ENCODE results near the gene PRELP.

PRELP gene

DNA sequence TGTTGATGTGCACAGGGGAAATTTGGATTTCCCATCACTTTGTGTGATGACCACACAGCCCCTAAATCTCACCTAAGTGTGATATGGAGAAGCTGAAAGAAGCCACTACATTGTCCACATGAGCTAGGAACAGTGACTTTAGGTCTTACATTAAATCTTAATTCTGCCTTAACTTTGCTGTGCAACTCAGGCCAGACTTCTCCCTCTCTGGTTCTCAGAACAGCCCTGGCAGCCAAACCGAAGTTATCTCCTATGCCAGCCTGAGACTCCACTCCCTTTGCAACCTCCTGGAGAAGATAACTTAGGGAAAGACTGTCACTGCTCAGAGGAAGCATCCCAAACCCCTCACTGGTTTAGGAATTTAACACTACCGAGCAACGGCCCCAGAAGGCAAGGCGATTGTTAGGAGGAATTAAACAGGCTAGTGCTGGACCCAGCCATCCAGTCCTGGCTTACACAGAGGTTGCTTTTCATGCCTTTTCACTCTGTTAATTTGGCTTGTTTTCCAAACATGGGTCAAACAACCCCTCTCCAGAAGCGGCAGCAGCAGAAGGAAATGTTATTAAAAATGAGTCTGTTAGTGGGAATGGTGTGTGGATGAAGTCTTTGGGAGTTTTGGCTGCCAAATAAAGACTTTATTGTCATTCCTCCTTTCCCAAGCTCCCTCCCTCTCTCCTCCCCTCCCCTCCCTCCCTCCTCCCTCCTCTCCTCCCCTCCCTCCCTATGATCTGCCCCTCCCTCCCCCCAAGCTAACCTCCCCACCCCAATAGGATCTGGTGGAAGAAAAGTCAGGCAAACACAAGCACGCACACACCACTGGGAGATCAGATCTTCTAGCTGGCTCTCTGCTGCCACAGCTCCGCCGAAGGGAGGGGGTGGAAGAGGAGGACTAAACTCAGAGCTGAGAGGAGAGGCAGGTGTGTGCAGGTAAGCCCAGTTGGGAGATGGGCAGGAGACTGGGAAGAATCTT lies at the start of gene PRELP:
PRELP (plus strand) TSS at position 795 of the 970 bp plus-strand sequence. CDS start 7,379 bp downstream, outside the sequence.
- TF ChIP-seq SUZ12 (IDR thresholded peaks at IDR 0.05), result no peak
- no peak for TF ChIP-seq HDGF (IDR thresholded peaks at IDR 0.05; ENCODE audit: borderline replicate concordance)
- no peak for TF ChIP-seq LEF1 (IDR thresholded peaks at IDR 0.05; ENCODE audit: borderline replicate concordance)
- TF ChIP-seq BHLHE40 (IDR thresholded peaks at IDR 0.05; ENCODE audit: borderline replicate concordance), result no peak
- no peak for TF ChIP-seq TARDBP (IDR thresholded peaks at IDR 0.05)
- TF ChIP-seq FOXA1 (IDR thresholded peaks at IDR 0.05), result no peak
- no peak for TF ChIP-seq FOXK2 (IDR thresholded peaks at IDR 0.05)
- no peak for TF ChIP-seq FOXM1 (IDR thresholded peaks at IDR 0.05; ENCODE audit: borderline replicate concordance)
- no peak for TF ChIP-seq ZNF384 (IDR thresholded peaks at IDR 0.05)
- TF ChIP-seq, protein P1, sequence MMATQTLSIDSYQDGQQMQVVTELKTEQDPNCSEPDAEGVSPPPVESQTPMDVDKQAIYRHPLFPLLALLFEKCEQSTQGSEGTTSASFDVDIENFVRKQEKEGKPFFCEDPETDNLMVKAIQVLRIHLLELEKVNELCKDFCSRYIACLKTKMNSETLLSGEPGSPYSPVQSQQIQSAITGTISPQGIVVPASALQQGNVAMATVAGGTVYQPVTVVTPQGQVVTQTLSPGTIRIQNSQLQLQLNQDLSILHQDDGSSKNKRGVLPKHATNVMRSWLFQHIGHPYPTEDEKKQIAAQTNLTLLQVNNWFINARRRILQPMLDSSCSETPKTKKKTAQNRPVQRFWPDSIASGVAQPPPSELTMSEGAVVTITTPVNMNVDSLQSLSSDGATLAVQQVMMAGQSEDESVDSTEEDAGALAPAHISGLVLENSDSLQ (IDR thresholded peaks at IDR 0.05), result no peak
- no peak for TF ChIP-seq L3MBTL2 (conservative IDR thresholded peaks at IDR 0.05)
- TF ChIP-seq ELF4 (IDR thresholded peaks at IDR 0.05), result no peak
- no peak for TF ChIP-seq CTBP1 (IDR thresholded peaks at IDR 0.05; ENCODE audit: borderline replicate concordance)
- no peak for TF ChIP-seq ARNT (IDR thresholded peaks at IDR 0.05)
- TF ChIP-seq NFRKB (IDR thresholded peaks at IDR 0.05), result no peak
- no peak for TF ChIP-seq SP1 (IDR thresholded peaks at IDR 0.05)
- DNase-seq (ENCODE audit: extremely low spot score), result no peak
- POLR2A ChIA-PET, result interaction anchor here (2.7 kb wide), 1 partner anchor 12 kb away, joined by 8 read pairs; no protein-coding TSS in a partner anchor
- CTCF ChIA-PET, result interaction anchor here (0.7 kb wide), 1 partner anchor 135 kb away, joined by 5 read pairs; no protein-coding TSS in a partner anchor

DNA sequence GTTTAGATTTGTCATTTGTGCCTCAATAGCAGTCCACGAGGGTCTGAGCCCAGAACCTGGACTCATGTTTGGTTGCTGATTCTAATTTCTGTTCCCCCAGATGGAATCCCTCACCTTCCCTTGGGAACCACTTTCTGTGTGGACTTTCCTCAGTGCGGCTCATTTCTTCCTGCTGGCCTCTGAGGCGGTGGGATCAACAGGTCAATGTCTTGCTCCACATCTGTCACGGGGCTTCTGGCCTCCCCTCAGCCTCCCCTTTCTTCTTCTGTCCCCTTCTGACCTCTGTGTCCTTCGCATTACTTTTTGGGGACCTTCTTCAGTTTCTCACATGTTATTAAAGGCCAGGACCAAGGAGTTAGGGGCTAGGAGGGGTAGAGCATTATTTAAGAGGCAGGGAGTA lies 49.2 kb upstream of the PRELP start:
- ChIA-PET POLR2A (no interaction called here), CTCF (no interaction called here)
- TF ChIP-seq, protein P1 (IDR thresholded peaks at IDR 0.05), result no peak
- no peak for TF ChIP-seq BHLHE40 (IDR thresholded peaks at IDR 0.05; ENCODE audit: borderline replicate concordance)
- no peak for TF ChIP-seq LEF1 (IDR thresholded peaks at IDR 0.05; ENCODE audit: borderline replicate concordance)
- no peak for TF ChIP-seq ARNT (IDR thresholded peaks at IDR 0.05)
- no peak for TF ChIP-seq NFRKB (IDR thresholded peaks at IDR 0.05)
- TF ChIP-seq FOXM1 (IDR thresholded peaks at IDR 0.05; ENCODE audit: borderline replicate concordance), result no peak
- no peak for TF ChIP-seq TARDBP (IDR thresholded peaks at IDR 0.05)
- TF ChIP-seq SUZ12 (IDR thresholded peaks at IDR 0.05), result no peak
- TF ChIP-seq FOXK2 (IDR thresholded peaks at IDR 0.05), result no peak
- DNase-seq (ENCODE audit: extremely low spot score), result no peak

DNA sequence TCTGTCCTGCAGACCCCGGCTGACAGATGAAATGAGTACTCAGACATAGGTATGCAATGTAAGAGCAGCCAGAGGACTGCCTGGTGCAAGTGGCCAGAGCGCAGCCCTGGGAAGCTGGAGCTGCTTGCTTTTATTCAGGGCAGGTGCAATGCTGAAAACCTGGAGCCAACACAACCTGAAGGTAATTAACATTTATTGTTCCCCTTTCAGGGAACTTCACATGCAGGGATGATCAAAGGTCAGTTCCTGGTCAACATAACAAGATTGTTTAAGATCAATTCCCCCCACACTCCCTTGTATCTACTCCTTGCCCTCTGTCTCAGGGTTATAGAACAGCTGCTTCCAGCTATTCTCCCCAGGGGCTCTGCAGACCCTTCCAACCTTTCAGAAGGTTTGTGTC lies 48.7 kb upstream of the PRELP start:
- POLR2A ChIA-PET, result no interaction called here
- DNase-seq (ENCODE audit: extremely low spot score), result no peak
- CTCF ChIA-PET, result no interaction called here
- TF ChIP-seq ARNT (IDR thresholded peaks at IDR 0.05) (no peak), ZNF384 (IDR thresholded peaks at IDR 0.05) (no peak), FOXM1 (IDR thresholded peaks at IDR 0.05; ENCODE audit: borderline replicate concordance) (no peak), HDGF (IDR thresholded peaks at IDR 0.05; ENCODE audit: borderline replicate concordance) (no peak), LEF1 (IDR thresholded peaks at IDR 0.05; ENCODE audit: borderline replicate concordance) (no peak), FOXK2 (IDR thresholded peaks at IDR 0.05) (no peak), ELF4 (IDR thresholded peaks at IDR 0.05) (no peak), CTBP1 (IDR thresholded peaks at IDR 0.05; ENCODE audit: borderline replicate concordance) (no peak), L3MBTL2 (conservative IDR thresholded peaks at IDR 0.05) (no peak), FOXA1 (IDR thresholded peaks at IDR 0.05) (no peak), BHLHE40 (IDR thresholded peaks at IDR 0.05; ENCODE audit: borderline replicate concordance) (no peak), NFRKB (IDR thresholded peaks at IDR 0.05) (no peak), TARDBP (IDR thresholded peaks at IDR 0.05) (no peak), SP1 (IDR thresholded peaks at IDR 0.05) (no peak), SUZ12 (IDR thresholded peaks at IDR 0.05) (no peak)
- TF ChIP-seq, protein P1 (IDR thresholded peaks at IDR 0.05), result no peak

DNA sequence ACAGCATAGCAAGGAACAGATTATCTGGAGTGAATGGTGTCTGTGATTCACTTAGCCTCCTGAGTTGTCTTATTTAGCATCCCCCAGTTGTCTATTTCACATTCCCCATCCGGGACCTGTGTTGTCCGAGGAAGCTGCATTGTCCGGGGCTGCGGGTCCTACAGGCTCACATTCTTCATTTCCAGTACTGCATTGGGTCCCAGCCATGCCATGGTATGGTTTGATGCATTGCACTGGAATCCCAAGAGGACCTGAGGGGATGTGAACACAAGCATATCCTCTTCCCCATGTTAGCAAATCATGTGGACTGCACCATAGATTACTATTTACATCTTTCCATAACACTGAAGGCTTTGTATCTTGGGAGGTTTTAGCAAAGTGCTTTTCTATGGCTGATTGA lies 48.2 kb upstream of the PRELP start:
- no peak for TF ChIP-seq HDGF (IDR thresholded peaks at IDR 0.05; ENCODE audit: borderline replicate concordance)
- TF ChIP-seq FOXM1 (IDR thresholded peaks at IDR 0.05; ENCODE audit: borderline replicate concordance), result no peak
- TF ChIP-seq, protein P1 (IDR thresholded peaks at IDR 0.05), result no peak
- TF ChIP-seq L3MBTL2 (conservative IDR thresholded peaks at IDR 0.05), result no peak
- no peak for TF ChIP-seq LEF1 (IDR thresholded peaks at IDR 0.05; ENCODE audit: borderline replicate concordance)
- ChIA-PET CTCF (no interaction called here), POLR2A (no interaction called here)
- no peak for DNase-seq (ENCODE audit: extremely low spot score)

DNA sequence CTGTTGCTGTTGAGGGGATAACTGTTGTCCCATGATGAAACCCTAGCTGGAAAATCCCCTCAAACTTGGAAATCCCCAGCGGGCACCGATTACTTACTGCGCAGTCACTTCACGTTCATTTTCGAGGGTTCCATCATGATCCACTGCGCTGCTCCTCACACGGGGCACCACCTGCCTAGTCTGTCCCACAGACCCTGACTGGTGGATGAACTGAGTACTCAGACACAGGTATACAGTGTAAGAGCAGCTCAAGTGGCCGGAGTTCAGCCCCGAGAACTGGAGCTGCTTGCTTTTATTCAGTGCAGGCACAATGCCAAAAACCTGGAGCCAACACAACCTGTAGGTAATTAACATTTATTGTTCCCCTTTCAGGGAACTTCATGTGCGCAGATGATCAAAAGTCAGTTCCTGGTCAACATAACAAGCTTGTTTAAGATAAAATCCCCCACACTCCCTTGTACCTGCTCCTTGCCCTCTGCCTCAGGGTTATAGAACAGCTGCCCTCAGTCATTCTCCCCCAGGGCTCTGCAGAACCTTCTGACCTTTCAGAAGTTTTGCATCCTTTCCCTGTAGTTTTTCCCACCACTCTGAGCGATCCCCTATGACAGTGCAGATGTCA lies 46.5 kb upstream of the PRELP start:
- POLR2A ChIA-PET, result no interaction called here

More for the DNA sequence above, 46.5 kb upstream of the PRELP start:
- DNase-seq (ENCODE audit: extremely low spot score), result no peak
- TF ChIP-seq FOXK2 (IDR thresholded peaks at IDR 0.05), result no peak
- CTCF ChIA-PET, result no interaction called here

Data from HEK293T (cell line).